ENCODE results near the gene BEND7.
A peak's percentile ranks its signal among the peaks of the same experiment; 100 is the strongest.
"Not testable (repeated sequence)": the region's sequence is repeated elsewhere in the genome, so short reads cannot be mapped to it uniquely, and the experiment has no call there.

The BEND7 gene

GRCh38 chr10:13528875-13529713 is at the start of gene BEND7:
BEND7 (minus strand) TSS chr10:13529014; CDS start chr10:13528533, 481 bp downstream.
- no peak for DNase-seq

- DNase-seq: no peak
Measured at GRCh38 chr10:13573960-13574359, 45.1 kb upstream of the BEND7 start.

- DNase-seq: no peak
Measured at GRCh38 chr10:13571541-13571940, 42.7 kb upstream of the BEND7 start.

- DNase-seq: peak; percentile 3
Measured at GRCh38 chr10:13567030-13567429, 38.2 kb upstream of the BEND7 start.

GRCh38 chr10:13564576-13564975 is 35.8 kb upstream of the BEND7 start:
- no peak for DNase-seq

- DNase-seq: no peak
Measured at GRCh38 chr10:13563481-13564445, 34.9 kb upstream of the BEND7 start.

GRCh38 chr10:13560597-13560996 is 31.8 kb upstream of the BEND7 start:
- DNase-seq: no peak

GRCh38 chr10:13559124-13559700 is 30.4 kb upstream of the BEND7 start:
- DNase-seq: no peak

- DNase-seq: no peak
Measured at GRCh38 chr10:13555884-13556510, 27.2 kb upstream of the BEND7 start.

GRCh38 chr10:13550802-13551201 is 22.0 kb upstream of the BEND7 start:
- no peak for DNase-seq

GRCh38 chr10:13542533-13542932 is 13.7 kb upstream of the BEND7 start:
- no peak for DNase-seq

GRCh38 chr10:13537985-13538384 is 9.2 kb upstream of the BEND7 start:
- not testable (repeated sequence) for DNase-seq

- peak; percentile 3 for DNase-seq
Measured at GRCh38 chr10:13536674-13537366, 8.0 kb upstream of the BEND7 start.

- DNase-seq: no peak
Measured at GRCh38 chr10:13535346-13535745, 6.5 kb upstream of the BEND7 start.

GRCh38 chr10:13529714-13529973 is 830 bp upstream of the BEND7 start:
- no peak for DNase-seq

- no peak for DNase-seq
Measured at GRCh38 chr10:13528123-13528874, 515 bp downstream of the BEND7 start.

GRCh38 chr10:13527864-13528122 is 1.0 kb downstream of the BEND7 start:
- no peak for DNase-seq

- no peak for DNase-seq
Measured at GRCh38 chr10:13526948-13527863, 1.6 kb downstream of the BEND7 start.

- DNase-seq: no peak
Measured at GRCh38 chr10:13525663-13526062, 3.2 kb downstream of the BEND7 start.

GRCh38 chr10:13521026-13521425 is 7.8 kb downstream of the BEND7 start:
- DNase-seq: no peak

GRCh38 chr10:13520194-13520593 is 8.6 kb downstream of the BEND7 start:
- no peak for DNase-seq

All from CD4-positive, alpha-beta T cell treated with Interleukin-10 for 1 hour (primary cell).